ENCODE measurements around the gene CNTNAP4. TPM values are rescaled to one million over a fixed set of nuclear protein-coding genes. Genes with fewer than 3 reads are reported as not detected.

Gene CNTNAP4
- polyA plus RNA-seq, 3 donors: 0.01 TPM; not detected in 2

- no peak overlapping the region for H3K27ac ChIP-seq (ENCODE audit: low read depth, low read length)
- WGBS, 3 donors: 68 to 70% (median 68%) methylated on average over 2 of the region's 2 CpGs
Measured at GRCh38 chr16:76459111-76459510, 181.9 kb downstream of the CNTNAP4 start.

GRCh38 chr16:76461836-76462235 is 184.6 kb downstream of the CNTNAP4 start:
- 67 to 78% (median 74%) methylated on average over 8 of the region's 8 CpGs for WGBS, 3 donors
- H3K27ac ChIP-seq (ENCODE audit: low read depth, low read length): no peak overlapping the region

GRCh38 chr16:76464955-76465620 is 187.9 kb downstream of the CNTNAP4 start:
- H3K27ac ChIP-seq (ENCODE audit: low read depth, low read length): no peak overlapping the region
- 71 to 83% (median 77%) methylated on average over 3 of the region's 3 CpGs for WGBS, 3 donors

- no peak overlapping the region for H3K27ac ChIP-seq (ENCODE audit: low read depth, low read length)
Measured at GRCh38 chr16:76466871-76467270, 189.7 kb downstream of the CNTNAP4 start.

- 58 to 81% (median 76%) methylated on average over 2 of the region's 2 CpGs for WGBS, 3 donors
- no peak overlapping the region for H3K27ac ChIP-seq (ENCODE audit: low read depth, low read length)
Measured at GRCh38 chr16:76474048-76474447, 196.8 kb downstream of the CNTNAP4 start.

GRCh38 chr16:76478105-76478504 is 200.9 kb downstream of the CNTNAP4 start:
- 59 to 70% (median 69%) methylated on average over 4 of the region's 4 CpGs for WGBS, 3 donors

GRCh38 chr16:76483307-76483909 is 206.2 kb downstream of the CNTNAP4 start:
- 58 to 79% (median 77%) methylated on average over 8 of the region's 8 CpGs for WGBS, 3 donors
- no peak overlapping the region for H3K27ac ChIP-seq (ENCODE audit: low read depth, low read length)

More at GRCh38 chr16:76478105-76478504, 200.9 kb downstream of the CNTNAP4 start:
- H3K27ac ChIP-seq (ENCODE audit: low read depth, low read length): no peak overlapping the region

GRCh38 chr16:76484020-76484419 is 206.8 kb downstream of the CNTNAP4 start:
- H3K27ac ChIP-seq (ENCODE audit: low read depth, low read length): no peak overlapping the region
- WGBS, 3 donors: 50 to 70% (median 67%) methylated on average over 1 of the region's 1 CpG

- no peak overlapping the region for H3K27ac ChIP-seq (ENCODE audit: low read depth, low read length)
- 84 to 97% (median 90%) methylated on average over 1 of the region's 1 CpG for WGBS, 3 donors
Measured at GRCh38 chr16:76486740-76487139, 209.5 kb downstream of the CNTNAP4 start.

- 61 to 67% (median 61%) methylated on average over 6 of the region's 6 CpGs for WGBS, 3 donors
- H3K27ac ChIP-seq (ENCODE audit: low read depth, low read length): no peak overlapping the region
Measured at GRCh38 chr16:76487411-76488064, 210.3 kb downstream of the CNTNAP4 start.

GRCh38 chr16:76488065-76488417 is 210.8 kb downstream of the CNTNAP4 start:
- no peak overlapping the region for H3K27ac ChIP-seq (ENCODE audit: low read depth, low read length)
- WGBS, 3 donors: 69 to 83% (median 79%) methylated on average over 5 of the region's 5 CpGs

GRCh38 chr16:76490036-76490639 is 212.9 kb downstream of the CNTNAP4 start:
- no peak overlapping the region for H3K27ac ChIP-seq (ENCODE audit: low read depth, low read length)
- WGBS, 3 donors: 71 to 93% (median 90%) methylated on average over 3 of the region's 3 CpGs

GRCh38 chr16:76500006-76500405 is 222.8 kb downstream of the CNTNAP4 start:
- H3K27ac ChIP-seq (ENCODE audit: low read depth, low read length): no peak overlapping the region
- WGBS, 3 donors: 95 to 98% (median 97%) methylated on average over 20 to 21 of the region's 21 CpGs

- WGBS, 3 donors: 91 to 96% (median 95%) methylated on average over 8 of the region's 8 CpGs
- H3K27ac ChIP-seq (ENCODE audit: low read depth, low read length): no peak overlapping the region
Measured at GRCh38 chr16:76502063-76502462, 224.9 kb downstream of the CNTNAP4 start.

- WGBS, 3 donors: 76 to 91% (median 77%) methylated on average over 3 of the region's 3 CpGs
- H3K27ac ChIP-seq (ENCODE audit: low read depth, low read length): no peak overlapping the region
Measured at GRCh38 chr16:76502555-76502954, 225.4 kb downstream of the CNTNAP4 start.

- no peak overlapping the region for H3K27ac ChIP-seq (ENCODE audit: low read depth, low read length)
Measured at GRCh38 chr16:76503091-76503490, 225.9 kb downstream of the CNTNAP4 start.

- 45 to 53% (median 47%) methylated on average over 3 of the region's 3 CpGs for WGBS, 3 donors
Measured at GRCh38 chr16:76511203-76511602, 234.0 kb downstream of the CNTNAP4 start.

GRCh38 chr16:76518781-76519180 is 241.6 kb downstream of the CNTNAP4 start:
- 6 to 64% (median 61%) methylated on average over 1 of the region's 1 CpG for WGBS, 3 donors
- H3K27ac ChIP-seq (ENCODE audit: low read depth, low read length): no peak overlapping the region

More at GRCh38 chr16:76511203-76511602, 234.0 kb downstream of the CNTNAP4 start:
- H3K27ac ChIP-seq (ENCODE audit: low read depth, low read length): no peak overlapping the region

GRCh38 chr16:76524356-76524755 is 247.2 kb downstream of the CNTNAP4 start:
- 61 to 69% (median 67%) methylated on average over 2 of the region's 2 CpGs for WGBS, 3 donors
- no peak overlapping the region for H3K27ac ChIP-seq (ENCODE audit: low read depth, low read length)

All from adipose tissue (tissue), 3 donors.